ENCODE data around the gene PRKAG1.

DNA sequence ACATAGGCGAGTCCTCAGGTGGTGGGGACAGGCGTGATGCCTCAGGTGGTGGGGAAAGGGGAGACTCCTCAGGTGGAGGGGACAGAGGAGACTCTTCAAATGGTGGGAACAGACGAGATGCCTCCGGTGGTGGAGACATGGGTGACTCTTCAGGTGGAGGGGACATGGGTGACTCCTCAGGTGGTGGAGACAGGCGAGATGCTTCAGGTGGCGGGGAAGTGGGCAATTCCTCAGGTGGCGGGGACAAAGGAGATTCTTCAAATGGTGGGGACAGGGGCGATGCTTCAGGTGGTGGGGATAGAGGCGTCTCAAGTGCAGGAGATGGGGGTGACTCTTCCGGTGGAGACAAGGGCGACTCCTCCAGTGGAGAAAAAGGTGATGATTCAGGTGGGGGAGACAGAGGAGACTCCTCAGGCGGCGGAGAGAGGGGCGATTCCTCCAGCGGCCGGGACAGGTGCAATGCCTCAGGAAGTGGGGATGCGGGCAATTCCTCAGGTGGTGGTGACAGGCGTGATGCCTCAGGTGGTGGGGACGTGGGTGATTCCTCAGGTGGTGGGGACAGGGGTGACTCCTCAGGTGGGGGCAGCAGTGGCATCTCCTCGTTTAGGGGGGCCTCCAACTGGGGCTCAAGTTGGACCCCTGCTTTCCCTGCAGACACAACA lies 33.3 kb upstream of the PRKAG1 start:
- TF ChIP-seq POLR2A (IDR thresholded peaks at IDR 0.05): no peak
- TF ChIP-seq, protein P1, sequence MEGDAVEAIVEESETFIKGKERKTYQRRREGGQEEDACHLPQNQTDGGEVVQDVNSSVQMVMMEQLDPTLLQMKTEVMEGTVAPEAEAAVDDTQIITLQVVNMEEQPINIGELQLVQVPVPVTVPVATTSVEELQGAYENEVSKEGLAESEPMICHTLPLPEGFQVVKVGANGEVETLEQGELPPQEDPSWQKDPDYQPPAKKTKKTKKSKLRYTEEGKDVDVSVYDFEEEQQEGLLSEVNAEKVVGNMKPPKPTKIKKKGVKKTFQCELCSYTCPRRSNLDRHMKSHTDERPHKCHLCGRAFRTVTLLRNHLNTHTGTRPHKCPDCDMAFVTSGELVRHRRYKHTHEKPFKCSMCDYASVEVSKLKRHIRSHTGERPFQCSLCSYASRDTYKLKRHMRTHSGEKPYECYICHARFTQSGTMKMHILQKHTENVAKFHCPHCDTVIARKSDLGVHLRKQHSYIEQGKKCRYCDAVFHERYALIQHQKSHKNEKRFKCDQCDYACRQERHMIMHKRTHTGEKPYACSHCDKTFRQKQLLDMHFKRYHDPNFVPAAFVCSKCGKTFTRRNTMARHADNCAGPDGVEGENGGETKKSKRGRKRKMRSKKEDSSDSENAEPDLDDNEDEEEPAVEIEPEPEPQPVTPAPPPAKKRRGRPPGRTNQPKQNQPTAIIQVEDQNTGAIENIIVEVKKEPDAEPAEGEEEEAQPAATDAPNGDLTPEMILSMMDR (IDR thresholded peaks at IDR 0.05): no peak
